Suppressor macrophage treated with lipopolysaccharide for 1 hour (primary cell): ENCODE measurements around the gene HIRIP3.
"Not testable (repeated sequence)": the region's sequence is repeated elsewhere in the genome, so short reads cannot be mapped to it uniquely, and the experiment has no call there.

ENCODE experiments used
- DNase-seq, 3 donors: peaks; one replicate each; pipeline ENCODE4 v3.0.0-alpha.2; 2020 to 2022

The HIRIP3 gene

GRCh38 chr16:30016555-30017276 is 21.3 kb upstream of the HIRIP3 start:
- no peak for DNase-seq

GRCh38 chr16:30015450-30015849 is 20.0 kb upstream of the HIRIP3 start:
- not testable (repeated sequence) for DNase-seq

- DNase-seq = not testable (repeated sequence)
Measured at GRCh38 chr16:30012598-30012997, 17.2 kb upstream of the HIRIP3 start.

GRCh38 chr16:30011714-30012504 is 16.5 kb upstream of the HIRIP3 start:
- no peak for DNase-seq

GRCh38 chr16:30010844-30011713 is 15.7 kb upstream of the HIRIP3 start, which contains the start of gene DOC2A:
DOC2A (minus strand) TSS chr16:30011027; CDS start chr16:30010222, 805 bp downstream.
- DNase-seq = peak in 2 of 3 donors; percentile 18 to 43

- DNase-seq = no peak
Measured at GRCh38 chr16:30009990-30010843, 14.8 kb upstream of the HIRIP3 start.

- no peak for DNase-seq
Measured at GRCh38 chr16:30009085-30009862, 13.9 kb upstream of the HIRIP3 start.

- no peak for DNase-seq
Measured at GRCh38 chr16:30007378-30007895, 12.0 kb upstream of the HIRIP3 start.

GRCh38 chr16:30006659-30007377 is 11.4 kb upstream of the HIRIP3 start:
- no peak for DNase-seq

- DNase-seq = no peak
Measured at GRCh38 chr16:30006095-30006473, 10.7 kb upstream of the HIRIP3 start.

GRCh38 chr16:30005341-30006094 is 10.1 kb upstream of the HIRIP3 start:
- DNase-seq = peak; percentile 53 to 76 (median 65)

GRCh38 chr16:30004811-30005242 is 9.4 kb upstream of the HIRIP3 start:
- DNase-seq = no peak

- no peak for DNase-seq
Measured at GRCh38 chr16:30004424-30004776, 9.0 kb upstream of the HIRIP3 start.

- DNase-seq = no peak
Measured at GRCh38 chr16:30003670-30004423, 8.4 kb upstream of the HIRIP3 start.

- no peak for DNase-seq
Measured at GRCh38 chr16:30002614-30003346, 7.4 kb upstream of the HIRIP3 start.

- no peak for DNase-seq
Measured at GRCh38 chr16:30000735-30001631, 5.6 kb upstream of the HIRIP3 start.

- DNase-seq = no peak
Measured at GRCh38 chr16:29999605-30000004, 4.2 kb upstream of the HIRIP3 start.
